ENCODE results near the gene OR8B12.

Gene OR8B12

DNA sequence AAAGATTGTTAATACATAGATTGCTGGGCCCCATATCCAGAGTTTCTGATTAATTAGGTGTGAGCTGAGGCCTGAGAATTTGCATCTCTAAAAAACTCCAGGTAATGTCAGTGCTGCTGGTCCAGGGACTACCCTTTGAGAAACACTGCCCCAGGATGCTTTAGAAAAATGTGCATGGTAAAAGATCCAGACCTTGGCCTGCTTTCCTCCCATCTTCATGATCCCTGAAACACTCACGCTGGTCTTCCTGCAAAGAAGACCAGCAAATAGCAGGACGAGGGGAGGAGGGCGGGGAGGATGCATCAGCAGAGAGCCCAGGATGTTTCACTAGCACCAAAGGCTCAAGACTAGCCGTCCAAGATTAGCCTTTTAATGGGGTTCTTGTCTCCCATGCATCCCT is 26.2 kb upstream of the OR8B12 start, which contains the start of gene OR8A1:
Gene OR8A1, plus strand, starts transcription at position 301 of the 400 bp plus-strand sequence. CDS start 123 bp downstream, outside the sequence.
- no peaks in the 10 kb centered on the region for H3K36me3 ChIP-seq (ENCODE audit: insufficient read depth, low read length)
- H3K9ac ChIP-seq (ENCODE audit: low read depth, low read length): no peak within 1 kb of the TSS
- H3K27me3 ChIP-seq (ENCODE audit: control insufficient read depth, insufficient read depth, low read length): peaks cover 11% of the 10 kb centered on the region
- no peaks in the 10 kb centered on the region for H3K4me1 ChIP-seq (ENCODE audit: control insufficient read depth, insufficient read depth, low read length)
- H3K9me3 ChIP-seq (replicated peaks; ENCODE audit: low read length): no peaks in the 10 kb centered on the region
- H3K4me3 ChIP-seq (ENCODE audit: low read length): no peak within 1 kb of the TSS
- no peak within 1 kb of the TSS for H3K4me2 ChIP-seq (ENCODE audit: low read length)

DNA sequence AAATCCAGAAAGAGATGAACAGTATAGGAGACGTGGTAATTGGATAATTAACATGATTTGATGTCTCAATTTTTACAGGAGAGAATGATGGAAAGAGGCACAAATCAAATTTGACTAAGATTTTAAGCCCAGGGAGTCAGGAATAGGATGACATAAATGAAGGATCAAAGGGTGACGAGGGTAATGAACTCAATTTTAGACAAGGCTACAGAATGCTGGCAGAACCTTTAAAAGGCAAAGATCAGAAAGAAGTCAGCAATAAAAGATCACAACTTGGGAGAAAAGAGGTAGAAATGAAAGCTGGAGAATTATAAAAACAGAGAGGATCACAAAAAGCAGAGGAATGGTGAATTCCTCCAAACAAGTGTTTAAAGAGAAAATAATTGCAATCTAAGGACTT is 13.4 kb upstream of the OR8B12 start:
- no peaks in the 10 kb centered on the region for H3K36me3 ChIP-seq (ENCODE audit: insufficient read depth, low read length)
- no peaks in the 10 kb centered on the region for H3K4me1 ChIP-seq (ENCODE audit: control insufficient read depth, insufficient read depth, low read length)
- H3K4me2 ChIP-seq (ENCODE audit: low read length): no peak overlapping the region
- no peak overlapping the region for H3K4me3 ChIP-seq (ENCODE audit: low read length)
- H3K27me3 ChIP-seq (ENCODE audit: control insufficient read depth, insufficient read depth, low read length): no peaks in the 10 kb centered on the region
- H3K9ac ChIP-seq (ENCODE audit: low read depth, low read length): no peak overlapping the region
- no peaks in the 10 kb centered on the region for H3K9me3 ChIP-seq (replicated peaks; ENCODE audit: low read length)

DNA sequence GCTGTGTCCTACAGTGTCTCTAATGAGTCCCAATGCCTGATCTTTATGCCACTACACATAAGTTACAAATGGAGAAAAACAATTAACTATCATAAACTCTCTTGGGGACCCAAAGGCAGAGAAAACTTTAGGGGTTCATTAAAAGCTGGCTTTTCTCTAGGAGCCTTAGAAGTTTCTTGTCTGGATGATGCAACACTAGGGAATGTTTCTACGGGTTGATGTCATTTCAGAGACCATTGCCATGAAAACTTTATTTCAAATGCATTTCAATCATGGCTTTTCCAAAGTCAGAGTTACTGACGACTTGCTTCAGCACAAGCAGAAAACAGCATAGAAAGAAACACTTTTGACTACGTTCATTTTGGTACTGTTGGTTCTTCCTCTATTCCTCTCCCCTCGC is 8.5 kb upstream of the OR8B12 start:
- H3K4me3 ChIP-seq (ENCODE audit: low read length): no peak overlapping the region
- no peaks in the 10 kb centered on the region for H3K9me3 ChIP-seq (replicated peaks; ENCODE audit: low read length)
- no peak overlapping the region for H3K4me2 ChIP-seq (ENCODE audit: low read length)
- H3K27me3 ChIP-seq (ENCODE audit: control insufficient read depth, insufficient read depth, low read length): no peaks in the 10 kb centered on the region
- H3K4me1 ChIP-seq (ENCODE audit: control insufficient read depth, insufficient read depth, low read length): no peaks in the 10 kb centered on the region
- no peaks in the 10 kb centered on the region for H3K36me3 ChIP-seq (ENCODE audit: insufficient read depth, low read length)
- no peak overlapping the region for H3K9ac ChIP-seq (ENCODE audit: low read depth, low read length)

DNA sequence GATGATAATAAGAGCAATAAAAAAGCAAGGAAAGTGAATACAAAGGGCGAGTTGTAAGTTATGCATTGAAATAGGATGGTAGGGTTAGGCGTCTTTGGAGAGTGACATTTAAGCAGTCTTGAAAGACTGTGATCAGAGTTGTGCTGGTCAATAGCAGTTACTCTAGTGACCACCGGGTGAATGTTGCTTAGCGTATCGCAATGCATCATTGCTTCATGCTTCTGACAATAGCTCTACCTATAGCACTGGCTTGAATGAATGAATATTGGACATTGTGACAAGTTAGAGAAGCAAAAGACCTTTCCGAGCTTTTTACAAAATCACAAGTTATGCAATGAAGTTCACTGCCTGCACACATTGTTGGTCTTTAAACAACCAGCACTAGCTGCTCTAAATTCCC is 7.7 kb upstream of the OR8B12 start:
- no peak overlapping the region for H3K4me3 ChIP-seq (ENCODE audit: low read length)
- no peak overlapping the region for H3K9ac ChIP-seq (ENCODE audit: low read depth, low read length)
- H3K27me3 ChIP-seq (ENCODE audit: control insufficient read depth, insufficient read depth, low read length): no peaks in the 10 kb centered on the region
- no peaks in the 10 kb centered on the region for H3K36me3 ChIP-seq (ENCODE audit: insufficient read depth, low read length)
- H3K9me3 ChIP-seq (replicated peaks; ENCODE audit: low read length): no peaks in the 10 kb centered on the region
- H3K4me2 ChIP-seq (ENCODE audit: low read length): no peak overlapping the region
- no peaks in the 10 kb centered on the region for H3K4me1 ChIP-seq (ENCODE audit: control insufficient read depth, insufficient read depth, low read length)

DNA sequence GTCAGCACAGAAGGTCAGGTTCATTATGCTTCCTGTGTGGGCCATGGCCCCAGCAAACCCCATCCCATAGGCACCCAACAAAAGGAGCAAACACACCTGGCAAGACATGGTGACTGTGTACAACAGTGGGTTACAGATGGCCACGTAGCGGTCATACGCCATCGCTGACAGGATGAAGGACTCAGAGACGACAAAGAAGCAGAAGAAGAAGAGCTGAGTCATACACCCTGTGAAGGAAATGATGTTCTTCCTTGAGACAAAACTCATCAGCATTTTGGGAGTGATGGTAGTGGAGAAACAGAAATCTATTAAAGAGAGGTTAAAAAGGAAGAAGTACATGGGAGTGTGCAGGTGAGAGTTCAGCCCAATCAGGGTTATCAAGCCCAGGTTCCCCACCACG is 309 bp downstream of the OR8B12 start:
- no peaks in the 10 kb centered on the region for H3K9me3 ChIP-seq (replicated peaks; ENCODE audit: low read length)
- no peaks in the 10 kb centered on the region for H3K36me3 ChIP-seq (ENCODE audit: insufficient read depth, low read length)
- no peak overlapping the region for H3K4me3 ChIP-seq (ENCODE audit: low read length)
- no peaks in the 10 kb centered on the region for H3K27me3 ChIP-seq (ENCODE audit: control insufficient read depth, insufficient read depth, low read length)
- H3K4me1 ChIP-seq (ENCODE audit: control insufficient read depth, insufficient read depth, low read length): no peaks in the 10 kb centered on the region
- H3K4me2 ChIP-seq (ENCODE audit: low read length): no peak overlapping the region
- no peak overlapping the region for H3K9ac ChIP-seq (ENCODE audit: low read depth, low read length)

DNA sequence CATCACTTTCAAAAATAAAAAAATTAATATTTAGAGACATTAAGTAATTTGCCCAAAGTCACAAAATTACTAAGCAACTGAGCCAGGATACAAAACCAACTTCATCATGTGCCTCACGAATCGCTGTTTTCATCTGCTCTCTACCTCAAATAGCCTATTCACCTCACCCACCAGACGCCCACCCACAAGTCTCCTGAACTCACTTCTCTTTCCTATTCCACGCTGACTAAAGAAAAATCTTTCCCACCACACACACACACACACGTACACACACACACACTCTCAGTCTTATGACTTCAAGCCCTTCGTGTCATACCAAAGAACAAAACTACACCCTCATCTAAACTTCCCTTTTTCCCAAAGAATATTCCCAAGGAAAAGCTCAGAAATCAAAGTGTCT is 2.2 kb downstream of the OR8B12 start:
- H3K27me3 ChIP-seq (ENCODE audit: control insufficient read depth, insufficient read depth, low read length): no peaks in the 10 kb centered on the region
- H3K36me3 ChIP-seq (ENCODE audit: insufficient read depth, low read length): no peaks in the 10 kb centered on the region
- no peaks in the 10 kb centered on the region for H3K9me3 ChIP-seq (replicated peaks; ENCODE audit: low read length)
- no peaks in the 10 kb centered on the region for H3K4me1 ChIP-seq (ENCODE audit: control insufficient read depth, insufficient read depth, low read length)
- H3K4me3 ChIP-seq (ENCODE audit: low read length): no peak overlapping the region
- no peak overlapping the region for H3K9ac ChIP-seq (ENCODE audit: low read depth, low read length)
- H3K4me2 ChIP-seq (ENCODE audit: low read length): no peak overlapping the region

DNA sequence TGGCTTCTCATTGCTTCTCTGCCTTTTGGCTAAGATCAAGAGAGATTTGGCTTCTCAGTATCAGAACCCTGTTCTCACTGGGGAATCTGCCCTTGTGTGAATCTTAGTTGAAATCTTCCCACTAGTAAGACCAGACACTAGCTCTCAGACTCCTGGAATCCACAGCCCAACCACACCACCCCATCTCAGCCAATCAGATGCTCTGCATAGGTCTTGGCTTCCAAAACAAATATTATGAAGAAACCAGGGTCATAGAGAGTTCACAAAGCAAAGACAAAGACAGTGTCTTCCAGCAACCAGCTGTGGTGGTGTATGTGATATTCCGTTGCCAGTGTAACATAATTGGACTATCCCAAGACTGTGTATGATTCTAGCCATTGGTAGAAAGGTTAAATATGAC is 5.4 kb downstream of the OR8B12 start:
- Histone ChIP-seq H3K9ac (ENCODE audit: low read depth, low read length) (no peak overlapping the region), H3K36me3 (ENCODE audit: insufficient read depth, low read length) (no peaks in the 10 kb centered on the region), H3K4me2 (ENCODE audit: low read length) (no peak overlapping the region), H3K4me1 (ENCODE audit: control insufficient read depth, insufficient read depth, low read length) (no peaks in the 10 kb centered on the region), H3K4me3 (ENCODE audit: low read length) (no peak overlapping the region), H3K9me3 (replicated peaks; ENCODE audit: low read length) (no peaks in the 10 kb centered on the region), H3K27me3 (ENCODE audit: control insufficient read depth, insufficient read depth, low read length) (no peaks in the 10 kb centered on the region)

DNA sequence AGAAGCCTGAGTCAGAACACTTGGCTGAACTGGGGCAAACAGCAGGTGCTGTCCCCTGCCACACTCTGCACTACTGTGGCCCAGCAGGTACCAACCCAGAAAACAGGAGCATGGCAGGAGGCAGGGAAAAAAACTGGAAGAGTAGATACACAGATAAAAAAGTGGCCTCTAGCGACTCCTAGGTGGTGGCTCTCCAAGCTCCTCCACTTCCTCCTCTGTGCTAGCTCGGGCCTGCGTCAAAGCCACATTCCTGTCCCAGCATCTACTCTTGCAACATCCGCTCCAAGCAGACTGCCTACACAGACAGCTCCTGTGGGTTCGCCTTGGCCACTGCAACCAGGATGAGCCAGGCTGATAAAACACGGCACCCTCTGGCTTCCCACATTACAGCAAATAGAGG is 6.9 kb downstream of the OR8B12 start:
- H3K4me2 ChIP-seq (ENCODE audit: low read length): no peak overlapping the region
- no peaks in the 10 kb centered on the region for H3K27me3 ChIP-seq (ENCODE audit: control insufficient read depth, insufficient read depth, low read length)
- no peak overlapping the region for H3K9ac ChIP-seq (ENCODE audit: low read depth, low read length)
- no peaks in the 10 kb centered on the region for H3K9me3 ChIP-seq (replicated peaks; ENCODE audit: low read length)
- H3K4me3 ChIP-seq (ENCODE audit: low read length): no peak overlapping the region
- no peaks in the 10 kb centered on the region for H3K4me1 ChIP-seq (ENCODE audit: control insufficient read depth, insufficient read depth, low read length)
- H3K36me3 ChIP-seq (ENCODE audit: insufficient read depth, low read length): no peaks in the 10 kb centered on the region

DNA sequence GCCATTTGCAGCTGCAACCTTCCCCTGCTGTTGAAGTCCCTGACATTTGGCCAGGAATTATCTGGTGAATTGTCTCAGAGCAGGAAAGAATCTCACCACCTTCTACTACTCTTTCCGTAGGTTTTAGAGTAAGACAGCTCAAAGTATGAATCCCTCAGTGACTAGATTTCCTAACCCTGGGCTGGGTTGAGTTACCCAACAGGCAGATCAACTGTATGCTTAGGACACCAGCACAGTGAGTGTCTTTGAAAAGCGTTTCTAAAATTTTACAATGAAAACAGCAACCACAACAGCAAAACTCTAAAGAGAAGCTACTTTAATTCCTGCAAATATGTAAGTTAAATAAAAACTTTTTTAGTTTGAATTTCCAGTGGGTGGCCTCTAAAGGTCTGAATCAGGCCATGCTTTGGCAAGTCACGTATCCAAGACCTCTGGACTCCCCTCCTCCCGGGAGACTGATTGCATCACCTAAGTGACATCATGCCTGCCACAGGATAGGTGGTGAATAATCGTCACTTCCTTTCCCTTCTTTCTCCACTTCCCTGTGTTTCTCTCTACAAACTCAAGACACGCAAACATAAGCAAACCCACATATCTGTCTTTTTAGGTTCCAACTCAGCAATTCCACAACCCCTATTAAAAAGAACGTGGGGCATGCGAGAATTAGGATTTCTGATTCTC is 7.8 kb downstream of the OR8B12 start:
- Histone ChIP-seq H3K36me3 (ENCODE audit: insufficient read depth, low read length) (no peaks in the 10 kb centered on the region), H3K4me1 (ENCODE audit: control insufficient read depth, insufficient read depth, low read length) (no peaks in the 10 kb centered on the region)

DNA sequence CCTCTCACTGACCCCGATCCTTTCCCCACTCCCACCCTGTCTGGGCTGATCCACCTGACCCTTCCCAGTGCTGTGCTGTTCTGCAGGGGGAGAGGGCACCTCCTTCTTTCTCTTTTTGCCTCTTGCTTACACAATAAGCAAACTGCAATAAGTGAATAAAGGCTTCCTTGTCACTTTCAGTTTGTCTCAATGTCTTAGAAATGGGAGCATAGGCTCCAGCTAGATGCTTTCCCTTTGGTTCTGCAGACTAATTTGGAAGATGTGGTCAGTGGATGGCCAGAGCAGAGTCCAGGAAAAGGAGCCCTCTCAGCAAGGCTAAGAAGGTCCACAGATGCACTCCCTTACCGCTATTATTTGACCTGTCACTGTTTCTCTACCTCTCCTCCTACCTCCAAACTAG is 9.4 kb downstream of the OR8B12 start:
- Histone ChIP-seq H3K36me3 (ENCODE audit: insufficient read depth, low read length) (no peaks in the 10 kb centered on the region), H3K4me2 (ENCODE audit: low read length) (no peak overlapping the region), H3K9me3 (replicated peaks; ENCODE audit: low read length) (no peaks in the 10 kb centered on the region), H3K9ac (ENCODE audit: low read depth, low read length) (no peak overlapping the region), H3K4me1 (ENCODE audit: control insufficient read depth, insufficient read depth, low read length) (no peaks in the 10 kb centered on the region), H3K27me3 (ENCODE audit: control insufficient read depth, insufficient read depth, low read length) (no peaks in the 10 kb centered on the region), H3K4me3 (ENCODE audit: low read length) (no peak overlapping the region)

More for the DNA sequence above, 7.8 kb downstream of the OR8B12 start:
- Histone ChIP-seq H3K9ac (ENCODE audit: low read depth, low read length) (no peak overlapping the region), H3K27me3 (ENCODE audit: control insufficient read depth, insufficient read depth, low read length) (no peaks in the 10 kb centered on the region), H3K4me2 (ENCODE audit: low read length) (no peak overlapping the region), H3K4me3 (ENCODE audit: low read length) (no peak overlapping the region), H3K9me3 (replicated peaks; ENCODE audit: low read length) (no peaks in the 10 kb centered on the region)

DNA sequence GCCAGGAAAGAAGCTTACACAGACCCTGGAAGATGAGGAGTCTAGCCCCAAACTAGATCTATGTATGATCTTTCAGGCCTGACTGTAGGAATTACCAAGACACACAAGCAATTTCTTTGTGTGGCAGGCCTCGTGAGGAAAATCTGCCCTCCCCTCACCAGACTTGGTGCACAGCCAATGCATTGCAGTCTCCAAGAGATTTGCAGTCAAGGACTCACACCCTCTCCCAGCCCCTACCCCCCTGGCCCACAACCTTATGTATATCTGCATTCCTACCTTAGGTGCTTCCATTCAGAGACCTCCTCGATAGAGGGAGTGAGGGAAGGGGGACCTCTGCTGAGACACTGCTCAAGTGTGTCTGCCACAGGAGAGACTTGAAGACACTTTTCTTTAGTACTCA is 9.8 kb downstream of the OR8B12 start:
- no peaks in the 10 kb centered on the region for H3K4me1 ChIP-seq (ENCODE audit: control insufficient read depth, insufficient read depth, low read length)
- no peak overlapping the region for H3K4me3 ChIP-seq (ENCODE audit: low read length)
- no peak overlapping the region for H3K4me2 ChIP-seq (ENCODE audit: low read length)
- H3K27me3 ChIP-seq (ENCODE audit: control insufficient read depth, insufficient read depth, low read length): no peaks in the 10 kb centered on the region
- H3K9me3 ChIP-seq (replicated peaks; ENCODE audit: low read length): no peaks in the 10 kb centered on the region
- no peaks in the 10 kb centered on the region for H3K36me3 ChIP-seq (ENCODE audit: insufficient read depth, low read length)
- no peak overlapping the region for H3K9ac ChIP-seq (ENCODE audit: low read depth, low read length)

DNA sequence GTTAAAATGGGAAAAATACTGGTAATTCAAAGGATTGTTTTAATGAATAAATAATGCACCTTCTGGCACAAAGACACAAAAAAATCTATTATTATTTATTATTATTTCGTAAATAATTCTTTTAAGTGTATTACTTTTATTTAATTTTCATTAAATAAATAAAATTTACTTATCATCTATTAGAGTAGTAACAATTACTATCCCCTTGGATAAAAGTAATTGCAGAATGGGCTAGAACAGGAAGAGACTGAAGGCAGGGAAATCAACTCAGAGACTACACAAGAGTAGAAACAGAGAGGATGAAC is 23.0 kb downstream of the OR8B12 start:
- Histone ChIP-seq H3K27me3 (ENCODE audit: control insufficient read depth, insufficient read depth, low read length) (peaks cover 16% of the 10 kb centered on the region), H3K4me2 (ENCODE audit: low read length) (no peak overlapping the region), H3K9ac (ENCODE audit: low read depth, low read length) (no peak overlapping the region), H3K4me1 (ENCODE audit: control insufficient read depth, insufficient read depth, low read length) (no peaks in the 10 kb centered on the region), H3K36me3 (ENCODE audit: insufficient read depth, low read length) (no peaks in the 10 kb centered on the region), H3K4me3 (ENCODE audit: low read length) (no peak overlapping the region), H3K9me3 (replicated peaks; ENCODE audit: low read length) (no peaks in the 10 kb centered on the region)

Measured in skeletal muscle satellite cell (primary cell).